Measurements from ENCODE around the gene KCNE4.

GRCh38 chr2:223069988-223070387, 18.0 kb downstream of the KCNE4 start:
- no peak for TF ChIP-seq YY1 (IDR thresholded peaks at IDR 0.05; ENCODE audit: low read depth)
- no peak for TF ChIP-seq TAF1 (IDR thresholded peaks at IDR 0.05; ENCODE audit: low read depth)

All from Ishikawa (cell line).